ENCODE results near the gene GUCY2C.

DNA sequence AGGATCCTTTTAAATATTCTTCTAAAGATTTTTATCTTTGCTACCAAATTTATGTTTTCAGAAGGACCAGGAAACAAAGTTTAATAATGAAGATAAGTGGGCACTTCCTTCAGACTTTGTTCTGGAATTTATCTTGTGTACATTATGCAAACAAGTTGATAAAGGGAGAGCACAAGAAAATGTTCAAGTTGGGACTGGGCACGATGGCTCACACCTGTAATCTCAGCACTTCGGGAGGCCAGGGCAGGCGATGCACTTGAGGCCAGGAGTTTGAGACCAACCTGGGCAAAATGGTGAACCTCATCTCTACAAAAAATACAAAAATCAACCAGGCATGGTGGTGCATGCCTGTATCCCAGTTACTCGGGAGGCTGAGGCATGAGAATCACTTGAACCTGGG, 133.4 kb downstream of the GUCY2C start:
- TF ChIP-seq CTCF (IDR thresholded peaks at IDR 0.05; ENCODE audit: low read depth, low read length, poor library complexity, severe bottlenecking) = no peak
- no peak for TF ChIP-seq EZH2phosphoT487 (IDR thresholded peaks at IDR 0.05; ENCODE audit: borderline replicate concordance, low read length)
